NCI-H2081 treated with DMSO at 0.1 percent for 48 hours (cell line): Measurements from ENCODE around the gene MAST2.

Experiments used
- DNase-seq: peaks from one replicate; lab custom pipeline; 2025; lab: John Stamatoyannopoulos, UW

The MAST2 gene

DNA sequence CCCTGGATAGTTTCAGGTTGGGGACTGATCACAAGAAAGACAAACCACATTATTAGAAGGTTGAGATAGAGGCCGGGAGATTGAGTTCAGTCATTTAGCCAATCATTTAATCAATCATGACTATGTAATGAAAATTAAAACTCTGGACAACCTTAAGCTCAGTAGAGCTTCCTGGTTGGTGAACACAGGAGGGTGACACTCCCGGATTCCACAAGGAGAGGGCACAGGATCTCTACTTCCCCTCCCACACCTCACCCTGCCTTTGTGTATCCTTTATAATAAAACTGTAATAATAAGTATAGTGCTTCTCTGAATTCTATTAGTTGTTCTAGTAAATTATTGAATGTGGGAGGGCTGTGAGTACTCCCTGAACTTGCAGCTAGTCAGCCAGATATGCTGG is 178.9 kb downstream of the MAST2 start:
- DNase-seq: no peak

DNA sequence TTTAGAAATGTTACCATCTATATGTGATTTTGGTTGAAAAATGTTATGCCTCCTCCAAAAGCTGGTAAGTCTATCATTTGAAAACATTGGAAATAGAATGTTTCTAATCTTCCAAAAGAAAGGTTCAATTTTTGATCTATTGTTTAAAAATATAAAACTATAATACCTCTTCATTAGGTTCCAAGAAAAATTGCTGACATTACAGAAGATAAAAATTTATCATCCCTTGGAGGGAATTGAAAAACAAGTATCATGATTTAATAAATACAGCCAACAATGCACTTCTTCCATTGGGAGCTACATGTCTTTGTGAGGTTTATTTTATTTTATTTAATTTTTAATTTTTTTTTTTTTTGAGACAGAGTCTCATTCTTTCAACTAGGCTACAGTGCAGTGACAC is 180.6 kb downstream of the MAST2 start:
- no peak for DNase-seq

DNA sequence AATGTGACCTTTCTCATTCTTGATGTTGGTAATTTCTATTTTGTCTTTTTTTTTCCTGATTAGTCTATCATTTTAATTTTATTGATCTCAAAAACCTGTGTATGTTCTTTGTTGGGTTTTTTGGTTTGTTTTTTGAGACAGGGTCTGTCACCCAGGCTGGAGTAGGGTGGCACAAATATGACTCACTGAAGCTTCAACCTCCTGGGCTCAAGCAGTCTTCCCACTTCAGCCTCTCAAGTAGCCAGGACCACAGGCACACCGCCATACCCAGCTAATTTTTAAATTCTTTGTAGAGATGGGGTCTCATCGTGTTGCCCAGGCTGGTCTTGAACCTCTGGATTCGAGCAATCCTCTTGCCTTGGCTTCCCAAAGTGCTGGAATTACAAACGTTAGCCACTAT is 183.8 kb downstream of the MAST2 start:
- DNase-seq: no peak

DNA sequence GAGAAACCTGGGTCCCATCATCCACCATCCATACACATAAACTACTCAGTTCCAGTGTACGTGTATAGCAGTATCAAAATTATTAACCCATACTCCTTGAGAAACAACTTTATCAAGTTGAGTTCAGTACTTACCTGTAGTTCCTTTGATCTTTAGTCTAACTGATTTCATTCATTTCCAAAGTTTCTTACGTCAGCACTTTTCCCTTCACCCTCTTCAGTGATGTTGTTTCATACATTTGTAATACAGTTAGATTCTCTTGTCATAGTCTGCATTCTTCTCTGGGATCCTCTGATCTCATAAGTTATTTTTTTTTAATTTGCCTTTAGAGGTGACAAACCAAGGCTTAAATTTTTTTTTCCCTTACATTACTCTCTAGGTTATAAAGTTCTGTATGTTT is 185.8 kb downstream of the MAST2 start:
- no peak for DNase-seq

DNA sequence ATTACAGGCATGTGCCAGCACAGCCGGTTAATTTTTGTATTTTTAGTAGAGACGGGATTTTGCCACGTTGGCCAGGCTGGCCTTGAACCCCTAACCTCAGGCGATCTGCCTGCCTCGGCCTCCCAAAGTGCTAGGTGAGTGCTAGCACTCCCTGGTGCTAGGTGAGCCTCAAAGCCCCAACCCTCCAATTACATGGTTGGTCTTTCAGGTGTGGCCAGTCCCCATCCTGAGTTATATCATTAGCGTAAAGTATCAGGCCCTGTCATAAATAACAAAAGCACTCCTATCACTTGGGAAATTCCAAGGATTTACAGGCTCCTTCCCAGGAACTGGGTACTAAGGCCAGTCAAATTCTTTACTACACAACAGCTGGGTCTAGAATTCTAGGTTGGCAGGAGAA is 191.0 kb downstream of the MAST2 start:
- no peak for DNase-seq

DNA sequence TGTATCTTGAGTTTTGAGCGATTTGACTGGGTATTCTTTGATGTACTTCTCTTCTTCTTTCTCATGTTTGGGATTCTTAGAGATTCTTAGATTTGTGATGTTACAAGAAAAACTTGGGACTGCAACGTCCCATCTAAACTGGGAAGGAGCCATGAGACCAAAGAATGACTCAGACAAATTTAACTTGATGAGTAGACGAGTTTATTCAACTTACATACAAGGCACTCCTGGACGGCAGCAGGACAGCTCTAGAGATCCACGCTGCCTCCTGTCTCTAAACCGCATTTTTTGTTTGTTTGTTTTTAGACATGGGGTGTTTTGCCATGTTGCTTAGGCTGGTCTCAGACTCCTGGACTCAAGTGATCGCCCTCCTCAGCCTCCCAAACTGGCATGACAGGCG is 191.9 kb downstream of the MAST2 start:
- DNase-seq: no peak

DNA sequence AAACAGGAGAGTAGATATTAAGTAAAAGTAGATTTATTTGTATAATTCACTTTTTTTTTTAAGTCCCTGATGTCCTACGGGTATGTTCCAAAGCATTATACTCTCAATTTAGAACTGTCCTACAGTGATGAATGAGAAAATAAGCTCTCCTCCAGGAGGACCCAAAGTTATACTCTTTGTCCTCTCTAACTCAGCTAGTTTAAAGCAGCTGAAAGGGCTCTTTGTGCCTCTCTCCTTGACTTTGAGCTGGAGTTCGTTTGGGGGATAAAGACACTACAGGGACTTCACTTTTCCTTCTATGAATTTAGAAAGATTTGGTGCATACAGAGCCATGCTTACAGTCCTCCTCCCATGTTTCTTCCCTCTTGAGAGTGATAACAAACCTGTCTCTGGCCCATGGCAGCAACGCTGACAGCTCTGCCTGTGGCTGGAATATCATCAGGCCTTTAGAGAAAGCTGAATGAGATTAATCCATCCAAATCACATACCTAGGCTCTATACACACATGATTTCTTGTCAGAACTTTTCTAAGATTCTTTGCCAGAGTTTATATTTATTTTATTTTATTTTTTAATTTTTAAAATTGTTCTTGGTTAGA is 194.7 kb downstream of the MAST2 start:
- DNase-seq: no peak

DNA sequence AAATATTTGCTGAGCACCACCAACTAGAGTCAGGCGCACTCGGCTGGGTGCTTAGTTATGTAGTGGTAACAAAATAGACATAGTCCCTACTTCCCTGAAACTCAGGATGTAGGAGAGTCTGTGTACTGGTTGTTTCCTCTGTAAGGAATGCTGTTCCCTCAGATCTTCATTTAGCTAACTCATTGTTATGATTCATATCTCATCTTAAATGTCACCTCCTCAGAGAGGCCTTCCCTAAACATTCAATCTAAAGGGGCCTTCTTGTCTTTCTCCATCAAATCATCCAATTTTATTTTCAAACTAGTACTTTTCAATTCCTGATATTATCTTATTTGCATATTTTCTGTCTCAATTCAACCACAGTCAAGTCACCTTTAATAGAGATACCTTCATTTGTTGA is 196.1 kb downstream of the MAST2 start:
- DNase-seq: no peak

DNA sequence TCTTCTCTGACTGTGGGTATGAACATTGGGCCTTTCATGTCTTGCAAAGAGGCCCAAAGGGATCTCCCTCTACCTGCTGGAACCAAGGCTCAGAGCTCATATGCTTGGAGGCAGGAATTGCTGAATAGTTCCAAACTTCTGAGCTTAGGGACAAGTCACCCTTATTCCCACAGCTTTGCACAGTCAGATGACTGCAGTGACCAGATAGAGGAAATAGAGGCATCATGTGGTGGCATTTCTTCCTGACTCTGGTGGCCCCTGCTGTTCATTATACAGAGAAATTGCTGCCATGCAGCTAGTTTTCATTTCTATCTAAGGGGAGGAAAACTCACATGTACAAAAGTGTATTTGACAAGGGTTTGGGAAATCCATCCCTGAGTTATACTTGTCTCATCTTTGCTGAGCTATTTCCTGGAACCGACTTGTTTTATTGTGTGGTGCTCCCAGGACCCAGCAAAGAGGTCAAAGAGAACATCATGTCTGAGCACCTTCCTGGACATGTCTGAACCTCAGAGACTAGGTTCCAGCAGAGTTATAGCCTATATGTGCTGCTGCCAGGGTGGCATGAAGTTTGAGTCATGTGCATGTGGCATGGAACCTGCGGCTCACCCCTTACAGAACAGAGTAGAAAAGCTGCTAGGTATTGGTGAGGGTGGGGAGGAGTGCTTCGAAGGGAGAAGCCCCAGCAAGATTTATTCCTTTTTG is 197.8 kb downstream of the MAST2 start:
- DNase-seq: no peak

DNA sequence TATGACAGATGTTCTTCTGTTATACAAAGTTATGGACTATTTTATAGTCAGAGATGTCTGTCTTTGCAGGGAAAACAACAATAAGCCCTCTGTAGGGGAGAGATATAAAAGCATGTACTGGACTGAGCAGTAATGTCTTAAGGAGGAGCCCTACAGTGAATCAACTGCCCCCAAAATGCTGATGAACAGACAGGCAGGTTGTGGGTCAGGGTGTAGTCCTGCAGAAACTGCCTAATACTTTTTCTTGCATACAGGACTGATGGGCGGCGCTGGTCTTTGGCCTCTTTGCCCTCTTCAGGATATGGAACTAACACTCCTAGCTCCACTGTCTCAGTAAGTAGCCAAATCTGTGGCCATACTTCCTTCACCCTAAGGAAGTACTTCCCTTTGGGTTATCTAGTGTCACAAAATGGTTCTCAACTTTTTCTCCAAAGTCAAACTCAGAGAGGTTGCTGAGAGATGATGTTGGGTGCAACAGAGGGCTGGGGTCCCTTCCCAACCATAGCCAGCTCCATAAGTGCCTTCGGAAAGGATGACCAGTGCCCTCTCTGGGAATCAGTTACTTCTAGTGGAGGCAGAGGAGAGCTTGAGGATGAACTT is 199.2 kb downstream of the MAST2 start:
- DNase-seq: no peak

DNA sequence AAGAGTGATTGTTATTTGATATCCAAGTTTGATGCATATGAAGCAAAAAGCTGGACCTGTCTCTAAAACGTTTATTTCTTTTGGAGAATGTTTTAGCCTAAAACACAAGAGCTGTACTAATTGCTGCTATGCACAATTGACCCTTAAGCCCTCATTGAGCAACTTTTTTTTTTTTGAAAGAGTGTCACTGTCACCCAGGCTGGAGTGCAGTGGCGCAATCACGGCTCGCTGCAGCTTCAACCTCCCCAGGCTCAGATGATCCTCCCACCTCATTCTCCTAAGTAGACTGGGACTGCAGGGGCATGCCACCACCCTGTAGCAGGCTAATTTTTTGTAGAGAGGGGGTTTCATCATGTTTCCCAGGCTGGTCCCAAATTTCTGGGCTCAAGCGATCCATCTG is 199.9 kb downstream of the MAST2 start:
- DNase-seq: no peak

DNA sequence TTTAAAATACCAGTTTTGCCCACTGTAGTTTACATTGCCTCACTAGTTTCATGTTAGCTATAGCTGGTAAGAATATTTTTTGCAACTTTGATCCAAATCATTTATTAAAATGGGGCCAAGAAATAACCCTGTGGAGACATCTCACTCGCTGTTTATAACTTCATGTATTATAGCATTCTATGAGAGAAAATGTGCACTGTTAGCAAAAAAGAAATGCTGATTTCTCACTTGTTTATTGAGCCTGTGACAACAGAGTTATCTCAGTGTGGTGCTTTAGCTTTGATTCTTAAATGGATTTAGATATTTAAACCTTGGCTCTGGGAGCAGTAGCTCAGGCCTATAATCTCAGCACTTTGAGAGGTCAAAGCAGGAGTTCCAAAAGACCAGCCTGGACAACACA is 201.1 kb downstream of the MAST2 start:
- DNase-seq: no peak

DNA sequence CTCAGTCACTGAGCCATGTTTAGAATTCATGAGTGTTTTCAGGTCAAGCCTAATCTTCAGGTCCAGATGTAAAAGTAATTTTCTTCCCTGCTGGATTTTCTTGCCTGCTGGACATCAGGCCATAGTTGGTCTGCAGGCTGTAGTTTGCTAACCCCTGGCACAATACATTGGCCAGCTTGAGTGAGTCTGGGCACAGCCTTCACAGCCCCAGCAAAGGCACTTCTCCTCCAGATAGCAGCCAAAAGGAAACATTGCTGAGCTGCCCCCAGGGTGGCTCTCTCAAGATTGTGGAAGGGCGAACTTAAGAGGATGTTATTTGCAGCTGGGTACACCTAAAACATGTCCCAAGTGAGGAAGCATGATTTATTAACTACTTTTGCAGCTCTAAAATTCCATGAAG is 202.2 kb downstream of the MAST2 start:
- no peak for DNase-seq

DNA sequence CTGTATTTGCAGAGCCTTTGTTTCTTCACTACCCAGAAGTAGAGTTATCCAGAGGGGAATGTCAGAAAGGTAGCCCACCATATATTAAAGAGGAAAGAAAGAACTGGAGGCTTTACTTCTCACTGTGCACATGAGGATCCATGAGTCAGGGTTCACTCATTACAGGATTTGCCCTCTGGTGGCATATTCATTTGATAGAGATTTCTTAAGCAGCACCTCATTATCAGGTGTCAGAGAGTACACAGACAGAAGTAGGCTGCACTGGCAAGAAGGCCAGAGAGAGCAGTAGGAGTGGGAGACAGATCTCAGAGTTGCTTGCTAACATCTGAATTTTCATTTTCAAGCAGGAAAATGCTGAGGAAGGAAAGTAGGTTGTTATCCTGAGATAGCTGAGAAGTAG is 205.2 kb downstream of the MAST2 start:
- DNase-seq: no peak

DNA sequence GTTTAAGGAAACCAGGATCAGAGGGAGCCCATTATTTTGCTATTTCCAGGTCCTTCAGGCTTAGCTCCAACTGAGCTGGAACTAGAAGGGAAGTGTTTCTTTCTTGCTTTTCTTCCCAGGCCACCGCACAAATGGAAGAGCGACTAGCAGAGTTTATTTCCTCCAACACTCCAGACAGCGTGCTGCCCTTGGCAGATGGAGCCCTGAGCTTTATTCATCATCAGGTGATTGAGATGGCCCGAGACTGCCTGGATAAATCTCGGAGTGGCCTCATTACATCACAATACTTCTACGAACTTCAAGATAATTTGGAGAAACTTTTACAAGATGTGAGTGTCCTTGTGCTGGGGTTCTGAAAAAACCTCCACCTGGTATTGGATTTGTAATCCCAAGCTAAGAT is 207.2 kb downstream of the MAST2 start:
- no peak for DNase-seq

DNA sequence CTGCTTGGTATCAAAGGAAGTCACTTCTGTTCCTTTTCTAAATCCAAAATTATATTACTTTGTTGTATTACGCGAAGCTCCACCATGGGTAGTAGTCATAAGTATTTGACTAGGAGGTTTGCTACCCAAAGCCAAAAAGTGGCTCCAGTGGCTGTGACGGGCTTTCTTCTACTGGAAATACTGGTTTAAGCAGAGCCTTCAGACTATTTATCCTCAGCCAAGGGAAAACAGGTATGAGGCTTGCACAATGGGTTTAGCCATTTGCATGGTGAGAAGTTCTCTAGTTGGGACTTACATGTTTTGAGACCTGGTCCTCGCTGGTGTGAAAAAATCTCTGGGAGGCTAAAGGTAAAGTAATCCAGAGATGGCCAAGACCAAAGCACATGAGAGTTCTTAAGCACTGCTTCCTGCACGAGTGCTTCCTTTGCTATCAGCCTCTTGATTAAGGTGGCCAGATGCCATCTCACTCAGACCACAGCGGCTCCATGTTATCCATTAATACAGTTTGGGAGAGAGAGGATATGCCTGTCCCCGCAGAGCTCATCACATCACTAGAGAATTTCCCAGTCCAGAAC is 207.8 kb downstream of the MAST2 start:
- DNase-seq: no peak

DNA sequence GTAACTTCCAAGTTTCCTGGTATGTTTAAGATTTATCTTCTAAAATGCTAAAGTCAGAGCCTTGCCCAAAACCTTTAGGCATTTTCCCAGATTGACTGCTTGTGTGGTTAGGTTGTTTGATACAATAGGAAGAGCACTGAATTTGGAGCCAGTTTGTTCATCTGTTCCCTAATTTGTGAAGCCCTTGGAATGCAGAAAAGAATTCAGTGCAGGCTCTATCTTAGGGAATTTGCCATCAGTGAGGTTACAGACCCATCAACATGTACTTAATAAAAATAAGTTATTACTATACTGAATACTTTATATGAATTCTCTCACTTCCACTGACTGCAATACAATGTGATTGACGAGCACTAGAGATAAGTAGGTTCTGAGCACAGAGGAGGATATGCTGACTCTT is 208.8 kb downstream of the MAST2 start:
- no peak for DNase-seq

DNA sequence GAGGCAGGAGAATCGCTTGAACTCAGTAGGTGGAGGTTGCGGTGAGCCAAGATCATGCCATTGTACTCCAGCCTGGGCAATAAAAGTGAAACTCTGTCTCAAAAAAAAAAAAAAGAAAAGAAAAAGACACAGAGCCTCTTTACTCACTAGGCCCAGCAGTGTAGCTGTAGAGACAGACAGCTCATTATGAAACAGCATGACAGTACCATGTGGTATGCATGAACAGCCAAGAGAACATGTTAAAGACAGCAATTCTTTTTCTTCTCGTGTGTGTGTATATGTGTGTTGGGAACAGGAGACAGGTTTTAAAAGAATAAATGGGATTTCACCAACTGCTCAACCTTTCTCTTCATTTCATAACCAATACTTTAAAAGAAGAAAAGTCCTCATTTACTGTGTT is 210.2 kb downstream of the MAST2 start:
- DNase-seq: no peak

DNA sequence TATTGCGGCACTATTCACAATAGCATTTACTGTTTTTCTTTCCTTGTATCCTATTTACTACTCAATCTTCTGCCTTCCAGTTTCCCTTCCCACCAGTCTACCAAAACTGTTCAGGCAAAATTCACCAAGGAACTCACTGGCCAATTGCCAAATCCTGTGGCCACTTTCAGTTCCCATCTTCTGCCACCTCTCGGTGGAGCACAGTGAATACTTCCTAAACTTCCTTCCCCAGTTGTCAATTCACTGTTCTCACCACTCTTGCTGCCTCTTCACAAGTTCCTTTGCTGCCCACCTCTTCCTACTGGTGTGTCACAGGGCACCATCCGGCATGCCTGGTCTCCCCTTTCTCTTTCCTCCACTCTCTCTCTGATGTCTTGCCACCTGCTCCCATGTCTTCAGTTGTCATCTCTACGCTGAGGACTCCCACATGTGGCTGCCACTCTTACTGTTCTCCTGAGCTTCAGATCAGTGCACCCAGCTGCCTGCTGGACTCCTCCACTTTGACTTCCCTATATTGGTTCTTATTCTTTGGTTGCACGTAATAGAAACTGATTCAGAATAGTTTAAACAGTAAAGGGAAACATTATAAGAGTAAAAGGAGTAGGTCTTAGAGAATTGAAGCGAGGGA is 214.6 kb downstream of the MAST2 start:
- no peak for DNase-seq

DNA sequence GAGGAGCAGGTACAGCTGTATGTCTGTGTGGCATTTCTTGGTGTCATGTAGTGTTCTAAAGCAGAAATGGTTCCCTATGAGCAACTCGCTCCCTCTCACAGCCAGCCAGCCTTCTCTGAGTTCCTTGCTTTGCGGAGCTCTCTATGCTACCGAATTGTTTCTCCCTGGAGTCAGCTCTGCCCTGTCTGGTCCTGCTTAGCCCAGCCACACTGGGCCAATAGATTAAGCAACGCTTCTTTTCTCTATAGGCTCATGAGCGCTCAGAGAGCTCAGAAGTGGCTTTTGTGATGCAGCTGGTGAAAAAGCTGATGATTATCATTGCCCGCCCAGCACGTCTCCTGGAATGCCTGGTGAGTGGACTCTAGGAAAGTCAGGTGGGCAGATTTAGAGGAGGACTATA is 215.9 kb downstream of the MAST2 start:
- no peak for DNase-seq

DNA sequence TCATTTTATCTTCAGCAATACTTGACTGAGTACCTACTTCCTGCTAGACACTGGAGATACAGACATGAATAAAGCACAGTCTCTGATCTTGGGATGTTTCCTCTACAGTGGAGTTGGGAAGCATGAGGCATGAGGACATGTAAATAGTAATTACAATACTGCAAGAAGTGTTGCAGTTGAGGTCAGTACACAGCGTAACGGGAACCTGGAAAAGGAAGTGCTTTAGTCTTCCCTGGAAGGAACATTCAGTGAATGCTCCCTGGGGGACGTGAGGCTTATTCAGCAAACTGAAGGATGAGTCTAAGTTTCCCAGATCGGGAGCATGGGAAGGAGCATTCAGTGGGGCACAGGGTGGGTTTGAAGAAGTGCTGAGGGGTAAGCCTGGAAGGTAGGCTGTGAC is 216.6 kb downstream of the MAST2 start:
- DNase-seq: no peak

DNA sequence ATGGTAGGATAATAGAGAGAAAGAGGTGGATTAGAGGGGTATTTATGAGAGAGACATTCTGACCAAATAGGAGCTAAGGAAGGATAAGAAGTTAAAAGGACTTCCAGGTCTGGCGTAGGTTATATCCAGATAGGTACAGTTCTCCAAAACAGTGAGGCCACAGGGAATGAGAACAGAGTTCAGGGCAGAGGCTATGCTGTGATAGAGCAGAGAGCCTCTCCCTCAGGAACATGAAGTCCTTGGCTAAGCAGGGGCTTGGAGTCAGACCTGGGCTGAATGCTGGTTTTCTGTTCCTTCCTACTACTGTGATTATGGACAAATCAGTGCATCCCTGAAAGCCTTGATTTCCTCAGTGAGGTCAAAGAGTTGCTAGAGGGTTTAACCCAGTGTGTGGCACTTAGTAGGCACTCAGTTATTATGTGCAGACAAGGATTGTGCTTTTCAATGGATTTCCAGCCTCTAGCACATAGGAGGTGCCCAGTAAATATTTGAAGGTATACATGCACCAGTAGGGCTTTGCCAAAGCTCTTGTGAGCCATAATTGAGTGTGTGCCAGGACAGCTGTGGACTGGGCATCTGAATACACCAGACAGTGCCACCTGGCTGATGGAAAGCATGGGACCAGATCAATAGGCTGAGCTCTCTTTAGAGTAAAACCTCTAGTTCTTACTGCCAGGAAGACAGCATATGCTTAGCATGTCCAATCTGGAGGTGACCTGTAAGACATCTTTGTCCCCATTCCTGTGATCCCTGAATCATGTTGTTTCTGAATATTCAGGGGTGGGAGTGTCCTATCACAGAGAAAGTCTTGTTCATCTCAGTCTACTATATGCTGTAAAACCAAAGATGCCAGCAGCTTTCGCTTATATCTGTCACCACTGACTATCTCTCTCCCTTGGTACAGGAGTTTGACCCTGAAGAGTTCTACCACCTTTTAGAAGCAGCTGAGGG is 217.9 kb downstream of the MAST2 start:
- no peak for DNase-seq
